WTC11 (cell line): ENCODE data around the gene LHX3. TPM values are rescaled to one million over a fixed set of nuclear protein-coding genes. Genes with fewer than 3 reads are reported as not detected.

Experiments
- ATAC-seq: fragments of 200-7000 bp; cut with Tn5 transposase; 2 replicates; pipeline ENCODE4 v1.10.0; 2021; ENCODE audit warnings: mild to moderate bottlenecking, moderate library complexity
- CTCF ChIA-PET: fragments of 300-600 bp; sonication (Branson Sonifier 250); formaldehyde crosslinking; loops from one replicate; lab custom pipeline; 2021; ENCODE audit warnings: antibody characterized with exemption; lab: Charles Lee
- POLR2A ChIA-PET: fragments of 350-600 bp; sonication (Branson Sonifier 250); formaldehyde crosslinking; loops from one replicate; lab custom pipeline; 2021; ENCODE audit warnings: antibody characterized with exemption; lab: Charles Lee
- DNase-seq: peaks from one replicate; pipeline ENCODE4 v3.0.0; 2021; ENCODE audit warnings: low spot score
- H3K27ac Mint-ChIP-seq: 2 replicates; pipeline ENCODE4 v1.8.0; 2021; ENCODE audit warnings: mixed read lengths
- H3K27me3 Mint-ChIP-seq: 2 replicates; pipeline ENCODE4 v1.8.0; 2021; ENCODE audit warnings: low read depth, mild to moderate bottlenecking, moderate library complexity, mixed read lengths
- H3K36me3 Mint-ChIP-seq: 2 replicates; pipeline ENCODE4 v1.8.0; 2021; ENCODE audit warnings: mixed read lengths
- H3K4me1 Mint-ChIP-seq: 2 replicates; pipeline ENCODE4 v1.8.0; 2022; ENCODE audit warnings: mixed read lengths
- H3K4me3 Mint-ChIP-seq: 2 replicates; pipeline ENCODE4 v1.8.0; 2021; ENCODE audit warnings: mild to moderate bottlenecking, moderate library complexity, mixed read lengths
- H3K9me3 Mint-ChIP-seq: 2 replicates; pipeline ENCODE4 v1.8.0; 2021; ENCODE audit warnings: mixed read lengths
- CREM ChIP-seq: sonication (generic); formaldehyde crosslinking; IDR thresholded peaks from 2 replicates; pipeline ENCODE4 v1.8.1; 2022; ENCODE audit warnings: mild to moderate bottlenecking, missing genetic modification reagents, moderate library complexity
- EMX1 ChIP-seq: fragments of 250-450 bp; sonication (Bioruptor Pico); IDR thresholded peaks from 2 replicates; pipeline ENCODE4 v1.8.0; 2021; ENCODE audit warnings: mild to moderate bottlenecking
- GRHL2 ChIP-seq: fragments of 250-450 bp; sonication (Bioruptor Pico); IDR thresholded peaks from 2 replicates; pipeline ENCODE4 v1.8.0; 2022; ENCODE audit warnings: mild to moderate bottlenecking, moderate library complexity; ENCODE audit not compliant: insufficient replicate concordance, severe bottlenecking
- HMGA2 ChIP-seq: fragments of 250-450 bp; sonication (Bioruptor Pico); IDR thresholded peaks from 2 replicates; pipeline ENCODE4 v1.4.0; 2021; ENCODE audit warnings: mild to moderate bottlenecking, moderate library complexity
- JAZF1 ChIP-seq: fragments of 250-450 bp; sonication (Bioruptor Pico); IDR thresholded peaks from 2 replicates; pipeline ENCODE4 v1.9.0; 2021; ENCODE audit warnings: moderate library complexity, mild to moderate bottlenecking, inconsistent platforms
- KAT7 ChIP-seq: sonication (generic); formaldehyde crosslinking; IDR thresholded peaks from 2 replicates; pipeline ENCODE4 v1.8.1; 2023; ENCODE audit warnings: missing genetic modification reagents, mild to moderate bottlenecking, borderline replicate concordance
- NFE2L1 ChIP-seq: sonication (generic); formaldehyde crosslinking; IDR thresholded peaks from 2 replicates; pipeline ENCODE4 v1.8.1; 2023; ENCODE audit warnings: missing genetic modification reagents
- PRRX2 ChIP-seq: fragments of 250-450 bp; sonication (Bioruptor Pico); IDR thresholded peaks from 2 replicates; pipeline ENCODE4 v1.8.0; 2021; ENCODE audit warnings: mild to moderate bottlenecking
- SP1 ChIP-seq: sonication (generic); formaldehyde crosslinking; conservative IDR thresholded peaks from 2 replicates; pipeline ENCODE4 v1.8.1; 2022; ENCODE audit warnings: missing genetic modification reagents
- TEAD4 ChIP-seq: sonication (generic); formaldehyde crosslinking; IDR thresholded peaks from 2 replicates; pipeline ENCODE4 v1.8.0; 2022; ENCODE audit warnings: mild to moderate bottlenecking, missing genetic modification reagents
- TP53 ChIP-seq: sonication (generic); formaldehyde crosslinking; IDR thresholded peaks from 2 replicates; pipeline ENCODE4 v1.8.1; 2023; ENCODE audit warnings: mild to moderate bottlenecking, missing genetic modification reagents
- ZNF232 ChIP-seq: sonication (generic); formaldehyde crosslinking; IDR thresholded peaks from 2 replicates; pipeline ENCODE4 v1.8.0; 2022; ENCODE audit warnings: mild to moderate bottlenecking, missing genetic modification reagents
- ZNF263 ChIP-seq: sonication (generic); formaldehyde crosslinking; IDR thresholded peaks from 2 replicates; pipeline ENCODE4 v1.8.1; 2022; ENCODE audit warnings: low read depth, mild to moderate bottlenecking, moderate library complexity, missing genetic modification reagents
- total RNA-seq: library from RNA; stranded (reverse); gene quantifications from 3 replicates; pipeline ENCODE4 v1.2.3, GENCODE V29; 2021
- TF ChIP-seq, protein P1 (sequence below): fragments of 200-600 bp; IDR thresholded peaks from 2 replicates; pipeline ENCODE4 v1.8.0; 2022; ENCODE audit warnings: antibody characterized with exemption
- TF ChIP-seq, protein P2 (sequence below): sonication (generic); formaldehyde crosslinking; IDR thresholded peaks from 2 replicates; pipeline ENCODE4 v1.8.1; 2022; ENCODE audit warnings: low read depth, missing genetic modification reagents, borderline replicate concordance
- TF ChIP-seq, protein P3 (sequence below): sonication (generic); formaldehyde crosslinking; IDR thresholded peaks from 2 replicates; pipeline ENCODE4 v1.8.0; 2022; ENCODE audit warnings: mild to moderate bottlenecking, missing genetic modification reagents
- TF ChIP-seq, protein P4 (sequence below): sonication (generic); formaldehyde crosslinking; IDR thresholded peaks from 2 replicates; pipeline ENCODE4 v1.8.1; 2023; ENCODE audit warnings: mild to moderate bottlenecking, missing genetic modification reagents
- TF ChIP-seq, protein P5 (sequence below): sonication (generic); formaldehyde crosslinking; IDR thresholded peaks from 2 replicates; pipeline ENCODE4 v1.8.1; 2022; ENCODE audit warnings: mild to moderate bottlenecking, missing genetic modification reagents, moderate library complexity, borderline replicate concordance
- TF ChIP-seq, protein P6 (sequence below): sonication (generic); formaldehyde crosslinking; IDR thresholded peaks from 2 replicates; pipeline ENCODE4 v1.8.0; 2022; ENCODE audit warnings: mild to moderate bottlenecking, missing genetic modification reagents
- TF ChIP-seq, protein P7 (sequence below): sonication (generic); formaldehyde crosslinking; IDR thresholded peaks from 2 replicates; pipeline ENCODE4 v1.8.0; 2022; ENCODE audit warnings: mild to moderate bottlenecking, missing genetic modification reagents
- TF ChIP-seq, protein P8 (sequence below): sonication (generic); formaldehyde crosslinking; IDR thresholded peaks from 2 replicates; pipeline ENCODE4 v1.8.1; 2023; ENCODE audit warnings: mild to moderate bottlenecking, missing genetic modification reagents

LHX3 gene
- total RNA-seq, 1 experiment from 2014 or later, result not detected

DNA sequence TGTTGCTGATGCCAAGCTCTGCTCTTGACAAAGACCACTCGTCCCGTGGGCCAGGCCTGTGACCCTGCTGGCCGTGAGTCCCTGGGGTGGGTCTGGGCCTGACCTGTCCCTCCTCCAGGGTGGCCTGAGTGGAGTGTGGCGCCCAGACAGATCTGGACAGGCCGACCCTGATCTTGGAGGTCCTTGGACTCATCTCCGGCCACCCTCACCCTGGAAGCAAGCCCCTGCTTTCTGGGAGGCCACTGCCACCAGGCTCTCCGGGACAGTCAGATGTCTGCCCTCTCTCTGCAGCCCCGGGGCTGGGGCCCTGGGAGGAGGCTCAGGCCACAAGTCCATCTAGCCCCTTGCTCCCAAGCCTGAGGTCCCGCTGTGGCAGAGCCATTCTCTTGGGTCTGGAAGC is 55.1 kb downstream of the LHX3 start:
- DNase-seq (peak; percentile 9), ATAC-seq (no peak)
- Mint-ChIP-seq H3K4me3 (no peak overlapping the region), H3K36me3 (no peaks in the 10 kb centered on the region), H3K4me1 (peaks cover 19% of the 10 kb centered on the region), H3K9me3 (no peaks in the 10 kb centered on the region), H3K27me3 (peaks cover 5% of the 10 kb centered on the region), H3K27ac (no peak overlapping the region)
- ChIA-PET POLR2A (no interaction called here), CTCF (interaction anchor here (0.9 to 2.4 kb wide), 2 partner anchors 20 to 26 kb away, joined by 5 to 11 read pairs; no protein-coding TSS in a partner anchor)
- no peak for TF ChIP-seq JAZF1 (CRISPR knock-in tag)

DNA sequence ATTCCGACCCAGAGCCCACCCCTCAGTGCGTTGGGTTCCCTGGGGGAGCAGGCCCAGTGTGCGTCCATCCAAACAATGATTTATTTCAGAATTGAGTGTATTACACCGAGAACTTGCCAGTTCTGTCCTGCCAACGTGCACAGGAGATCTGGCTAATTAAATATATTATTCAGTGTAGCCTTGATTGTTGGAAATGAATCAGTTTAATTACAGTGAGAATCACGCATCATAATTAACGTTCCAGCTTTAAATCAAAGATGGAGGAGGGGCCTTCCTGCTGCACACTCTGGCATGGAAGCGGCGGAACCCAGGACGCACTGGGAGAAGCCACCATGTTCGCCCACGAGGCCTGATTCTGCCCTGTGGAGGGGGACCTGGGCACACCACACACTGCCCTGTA is 55.6 kb downstream of the LHX3 start:
- TF ChIP-seq TP53 (CRISPR knock-in tag) (no peak), GRHL2 (CRISPR knock-in tag) (no peak), KAT7 (no peak), SP1 (no peak), ZNF232 (no peak), ZNF263 (CRISPR knock-in tag) (no peak), PRRX2 (CRISPR knock-in tag) (no peak), CREM (CRISPR knock-in tag) (no peak), HMGA2 (no peak), TEAD4 (CRISPR knock-in tag) (no peak), NFE2L1 (CRISPR knock-in tag) (no peak), EMX1 (CRISPR knock-in tag) (no peak)
- TF ChIP-seq, protein P1, sequence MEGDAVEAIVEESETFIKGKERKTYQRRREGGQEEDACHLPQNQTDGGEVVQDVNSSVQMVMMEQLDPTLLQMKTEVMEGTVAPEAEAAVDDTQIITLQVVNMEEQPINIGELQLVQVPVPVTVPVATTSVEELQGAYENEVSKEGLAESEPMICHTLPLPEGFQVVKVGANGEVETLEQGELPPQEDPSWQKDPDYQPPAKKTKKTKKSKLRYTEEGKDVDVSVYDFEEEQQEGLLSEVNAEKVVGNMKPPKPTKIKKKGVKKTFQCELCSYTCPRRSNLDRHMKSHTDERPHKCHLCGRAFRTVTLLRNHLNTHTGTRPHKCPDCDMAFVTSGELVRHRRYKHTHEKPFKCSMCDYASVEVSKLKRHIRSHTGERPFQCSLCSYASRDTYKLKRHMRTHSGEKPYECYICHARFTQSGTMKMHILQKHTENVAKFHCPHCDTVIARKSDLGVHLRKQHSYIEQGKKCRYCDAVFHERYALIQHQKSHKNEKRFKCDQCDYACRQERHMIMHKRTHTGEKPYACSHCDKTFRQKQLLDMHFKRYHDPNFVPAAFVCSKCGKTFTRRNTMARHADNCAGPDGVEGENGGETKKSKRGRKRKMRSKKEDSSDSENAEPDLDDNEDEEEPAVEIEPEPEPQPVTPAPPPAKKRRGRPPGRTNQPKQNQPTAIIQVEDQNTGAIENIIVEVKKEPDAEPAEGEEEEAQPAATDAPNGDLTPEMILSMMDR, result no peak
- TF ChIP-seq, protein P2, sequence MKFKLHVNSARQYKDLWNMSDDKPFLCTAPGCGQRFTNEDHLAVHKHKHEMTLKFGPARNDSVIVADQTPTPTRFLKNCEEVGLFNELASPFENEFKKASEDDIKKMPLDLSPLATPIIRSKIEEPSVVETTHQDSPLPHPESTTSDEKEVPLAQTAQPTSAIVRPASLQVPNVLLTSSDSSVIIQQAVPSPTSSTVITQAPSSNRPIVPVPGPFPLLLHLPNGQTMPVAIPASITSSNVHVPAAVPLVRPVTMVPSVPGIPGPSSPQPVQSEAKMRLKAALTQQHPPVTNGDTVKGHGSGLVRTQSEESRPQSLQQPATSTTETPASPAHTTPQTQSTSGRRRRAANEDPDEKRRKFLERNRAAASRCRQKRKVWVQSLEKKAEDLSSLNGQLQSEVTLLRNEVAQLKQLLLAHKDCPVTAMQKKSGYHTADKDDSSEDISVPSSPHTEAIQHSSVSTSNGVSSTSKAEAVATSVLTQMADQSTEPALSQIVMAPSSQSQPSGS (CRISPR knock-in tag), result no peak
- TF ChIP-seq, protein P3, sequence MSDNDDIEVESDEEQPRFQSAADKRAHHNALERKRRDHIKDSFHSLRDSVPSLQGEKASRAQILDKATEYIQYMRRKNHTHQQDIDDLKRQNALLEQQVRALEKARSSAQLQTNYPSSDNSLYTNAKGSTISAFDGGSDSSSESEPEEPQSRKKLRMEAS, result no peak
- TF ChIP-seq, protein P4, sequence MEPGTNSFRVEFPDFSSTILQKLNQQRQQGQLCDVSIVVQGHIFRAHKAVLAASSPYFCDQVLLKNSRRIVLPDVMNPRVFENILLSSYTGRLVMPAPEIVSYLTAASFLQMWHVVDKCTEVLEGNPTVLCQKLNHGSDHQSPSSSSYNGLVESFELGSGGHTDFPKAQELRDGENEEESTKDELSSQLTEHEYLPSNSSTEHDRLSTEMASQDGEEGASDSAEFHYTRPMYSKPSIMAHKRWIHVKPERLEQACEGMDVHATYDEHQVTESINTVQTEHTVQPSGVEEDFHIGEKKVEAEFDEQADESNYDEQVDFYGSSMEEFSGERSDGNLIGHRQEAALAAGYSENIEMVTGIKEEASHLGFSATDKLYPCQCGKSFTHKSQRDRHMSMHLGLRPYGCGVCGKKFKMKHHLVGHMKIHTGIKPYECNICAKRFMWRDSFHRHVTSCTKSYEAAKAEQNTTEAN (CRISPR knock-in tag), result no peak
- TF ChIP-seq, protein P5, sequence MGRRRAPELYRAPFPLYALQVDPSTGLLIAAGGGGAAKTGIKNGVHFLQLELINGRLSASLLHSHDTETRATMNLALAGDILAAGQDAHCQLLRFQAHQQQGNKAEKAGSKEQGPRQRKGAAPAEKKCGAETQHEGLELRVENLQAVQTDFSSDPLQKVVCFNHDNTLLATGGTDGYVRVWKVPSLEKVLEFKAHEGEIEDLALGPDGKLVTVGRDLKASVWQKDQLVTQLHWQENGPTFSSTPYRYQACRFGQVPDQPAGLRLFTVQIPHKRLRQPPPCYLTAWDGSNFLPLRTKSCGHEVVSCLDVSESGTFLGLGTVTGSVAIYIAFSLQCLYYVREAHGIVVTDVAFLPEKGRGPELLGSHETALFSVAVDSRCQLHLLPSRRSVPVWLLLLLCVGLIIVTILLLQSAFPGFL (CRISPR knock-in tag), result no peak
- TF ChIP-seq, protein P6, sequence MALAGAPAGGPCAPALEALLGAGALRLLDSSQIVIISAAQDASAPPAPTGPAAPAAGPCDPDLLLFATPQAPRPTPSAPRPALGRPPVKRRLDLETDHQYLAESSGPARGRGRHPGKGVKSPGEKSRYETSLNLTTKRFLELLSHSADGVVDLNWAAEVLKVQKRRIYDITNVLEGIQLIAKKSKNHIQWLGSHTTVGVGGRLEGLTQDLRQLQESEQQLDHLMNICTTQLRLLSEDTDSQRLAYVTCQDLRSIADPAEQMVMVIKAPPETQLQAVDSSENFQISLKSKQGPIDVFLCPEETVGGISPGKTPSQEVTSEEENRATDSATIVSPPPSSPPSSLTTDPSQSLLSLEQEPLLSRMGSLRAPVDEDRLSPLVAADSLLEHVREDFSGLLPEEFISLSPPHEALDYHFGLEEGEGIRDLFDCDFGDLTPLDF (CRISPR knock-in tag), result no peak
- TF ChIP-seq, protein P7, sequence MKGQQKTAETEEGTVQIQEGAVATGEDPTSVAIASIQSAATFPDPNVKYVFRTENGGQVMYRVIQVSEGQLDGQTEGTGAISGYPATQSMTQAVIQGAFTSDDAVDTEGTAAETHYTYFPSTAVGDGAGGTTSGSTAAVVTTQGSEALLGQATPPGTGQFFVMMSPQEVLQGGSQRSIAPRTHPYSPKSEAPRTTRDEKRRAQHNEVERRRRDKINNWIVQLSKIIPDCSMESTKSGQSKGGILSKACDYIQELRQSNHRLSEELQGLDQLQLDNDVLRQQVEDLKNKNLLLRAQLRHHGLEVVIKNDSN (CRISPR knock-in tag), result no peak
- TF ChIP-seq, protein P8, sequence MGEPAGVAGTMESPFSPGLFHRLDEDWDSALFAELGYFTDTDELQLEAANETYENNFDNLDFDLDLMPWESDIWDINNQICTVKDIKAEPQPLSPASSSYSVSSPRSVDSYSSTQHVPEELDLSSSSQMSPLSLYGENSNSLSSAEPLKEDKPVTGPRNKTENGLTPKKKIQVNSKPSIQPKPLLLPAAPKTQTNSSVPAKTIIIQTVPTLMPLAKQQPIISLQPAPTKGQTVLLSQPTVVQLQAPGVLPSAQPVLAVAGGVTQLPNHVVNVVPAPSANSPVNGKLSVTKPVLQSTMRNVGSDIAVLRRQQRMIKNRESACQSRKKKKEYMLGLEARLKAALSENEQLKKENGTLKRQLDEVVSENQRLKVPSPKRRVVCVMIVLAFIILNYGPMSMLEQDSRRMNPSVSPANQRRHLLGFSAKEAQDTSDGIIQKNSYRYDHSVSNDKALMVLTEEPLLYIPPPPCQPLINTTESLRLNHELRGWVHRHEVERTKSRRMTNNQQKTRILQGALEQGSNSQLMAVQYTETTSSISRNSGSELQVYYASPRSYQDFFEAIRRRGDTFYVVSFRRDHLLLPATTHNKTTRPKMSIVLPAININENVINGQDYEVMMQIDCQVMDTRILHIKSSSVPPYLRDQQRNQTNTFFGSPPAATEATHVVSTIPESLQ (CRISPR knock-in tag), result no peak
- Mint-ChIP-seq H3K4me3 (no peak overlapping the region), H3K36me3 (no peaks in the 10 kb centered on the region), H3K27me3 (peaks cover 5% of the 10 kb centered on the region), H3K9me3 (no peaks in the 10 kb centered on the region), H3K4me1 (peaks cover 18% of the 10 kb centered on the region), H3K27ac (no peak overlapping the region)
- ChIA-PET CTCF (interaction anchor here (0.9 to 2.4 kb wide), 4 partner anchors 16 to 26 kb away, joined by 5 to 11 read pairs (median 7); no protein-coding TSS in a partner anchor), POLR2A (no interaction called here)
- ATAC-seq (no peak), DNase-seq (peak; percentile 6)
